ENCODE results near the gene ARF5. TPM values are rescaled to one million over a fixed set of nuclear protein-coding genes. Genes with fewer than 3 reads are reported as not detected.

The ARF5 gene
- total RNA-seq, 1 donor from 2014 or later, result 137 TPM

DNA sequence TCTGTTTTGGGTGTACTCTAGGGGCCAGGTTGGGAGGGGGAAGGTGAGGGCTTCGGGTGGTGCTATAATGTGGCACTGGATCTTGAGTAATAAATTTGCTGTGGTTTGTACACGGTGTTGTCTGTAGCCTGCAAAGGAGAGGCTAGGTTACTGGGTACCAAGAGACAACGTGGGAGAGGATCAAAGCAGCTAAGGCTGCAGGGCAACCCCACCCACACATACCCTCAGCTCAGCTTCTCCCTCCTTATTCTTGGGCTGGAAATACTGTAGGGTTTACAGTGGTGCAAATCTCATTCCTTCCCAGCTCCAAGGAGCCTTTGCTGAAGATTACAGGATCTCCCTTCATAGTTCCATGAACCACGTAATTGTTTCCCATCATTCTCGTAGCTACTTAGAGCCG lies 3.4 kb downstream of the ARF5 start:
- H3K36me3 ChIP-seq, result peaks cover 0 to 22% of the 10 kb centered on the region in 2 donors
- H3K27me3 ChIP-seq, result no peaks in the 10 kb centered on the region
- TF ChIP-seq POLR2AphosphoS5 (IDR thresholded peaks at IDR 0.05; ENCODE audit: insufficient read depth in 1 of 2, low read depth in 1 of 2), result no peak
- TF ChIP-seq, protein P1, sequence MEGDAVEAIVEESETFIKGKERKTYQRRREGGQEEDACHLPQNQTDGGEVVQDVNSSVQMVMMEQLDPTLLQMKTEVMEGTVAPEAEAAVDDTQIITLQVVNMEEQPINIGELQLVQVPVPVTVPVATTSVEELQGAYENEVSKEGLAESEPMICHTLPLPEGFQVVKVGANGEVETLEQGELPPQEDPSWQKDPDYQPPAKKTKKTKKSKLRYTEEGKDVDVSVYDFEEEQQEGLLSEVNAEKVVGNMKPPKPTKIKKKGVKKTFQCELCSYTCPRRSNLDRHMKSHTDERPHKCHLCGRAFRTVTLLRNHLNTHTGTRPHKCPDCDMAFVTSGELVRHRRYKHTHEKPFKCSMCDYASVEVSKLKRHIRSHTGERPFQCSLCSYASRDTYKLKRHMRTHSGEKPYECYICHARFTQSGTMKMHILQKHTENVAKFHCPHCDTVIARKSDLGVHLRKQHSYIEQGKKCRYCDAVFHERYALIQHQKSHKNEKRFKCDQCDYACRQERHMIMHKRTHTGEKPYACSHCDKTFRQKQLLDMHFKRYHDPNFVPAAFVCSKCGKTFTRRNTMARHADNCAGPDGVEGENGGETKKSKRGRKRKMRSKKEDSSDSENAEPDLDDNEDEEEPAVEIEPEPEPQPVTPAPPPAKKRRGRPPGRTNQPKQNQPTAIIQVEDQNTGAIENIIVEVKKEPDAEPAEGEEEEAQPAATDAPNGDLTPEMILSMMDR (IDR thresholded peaks at IDR 0.05), result no peak
- H3K4me1 ChIP-seq, result peaks cover 24% of the 10 kb centered on the region
- H3K4me3 ChIP-seq, result no peak overlapping the region
- no peaks in the 10 kb centered on the region for H3K9me3 ChIP-seq
- no peak for DNase-seq (ENCODE audit: extremely low spot score in 2 of 2)
- no peak overlapping the region for H3K27ac ChIP-seq
- intact Hi-C loops (cut with DNase I), result no loop called here

DNA sequence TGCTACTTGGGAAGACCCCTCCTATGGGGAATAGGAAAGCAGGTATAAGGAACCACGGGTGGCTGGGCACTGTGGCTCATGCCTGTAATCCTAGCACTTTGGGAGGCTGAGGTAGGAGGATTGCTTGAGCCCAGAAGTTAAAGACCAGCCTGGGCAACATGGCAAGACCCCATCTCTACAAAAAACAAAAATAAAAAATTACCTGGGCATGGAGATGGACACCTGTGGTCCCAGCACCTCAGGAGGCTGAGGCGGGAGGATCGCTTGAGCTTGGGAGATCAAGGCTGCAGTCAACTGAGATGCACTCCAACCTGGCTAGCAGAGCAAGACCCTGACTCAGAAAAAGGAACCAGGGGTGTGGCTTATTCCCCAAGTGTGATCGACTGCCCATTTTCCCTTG lies 4.3 kb downstream of the ARF5 start:
- Histone ChIP-seq H3K4me3 (no peak overlapping the region), H3K4me1 (peaks cover 18% of the 10 kb centered on the region), H3K27ac (no peak overlapping the region), H3K27me3 (no peaks in the 10 kb centered on the region), H3K36me3 (peaks cover 0 to 22% of the 10 kb centered on the region in 2 donors), H3K9me3 (no peaks in the 10 kb centered on the region)
- TF ChIP-seq POLR2A (IDR thresholded peaks at IDR 0.05), result no peak
- intact Hi-C loops (cut with DNase I), result no loop called here
- DNase-seq (ENCODE audit: extremely low spot score in 2 of 2), result no peak

DNA sequence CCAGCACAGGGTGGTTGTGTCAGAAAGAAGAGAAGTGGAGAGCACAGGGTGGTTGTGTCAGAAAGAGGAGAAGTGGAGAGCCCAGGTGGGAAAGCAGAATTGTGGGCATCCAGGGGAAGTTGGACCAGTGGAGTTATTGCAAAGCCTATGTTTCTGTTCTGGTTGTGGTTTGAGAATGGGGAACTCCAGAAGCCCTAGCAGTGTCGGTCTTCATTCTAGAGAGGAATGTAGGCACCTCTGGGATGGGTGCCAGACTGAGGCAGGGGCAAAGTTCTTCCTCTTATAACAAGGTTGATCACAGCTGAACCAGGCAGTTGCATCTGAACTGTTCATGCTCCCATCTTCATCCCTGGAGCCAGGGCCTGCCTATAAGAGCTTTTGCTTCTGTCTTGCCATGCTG lies 6.3 kb downstream of the ARF5 start:
- DNase-seq (ENCODE audit: extremely low spot score in 2 of 2), result no peak
- Histone ChIP-seq H3K27me3 (no peaks in the 10 kb centered on the region), H3K9me3 (no peaks in the 10 kb centered on the region), H3K36me3 (peaks cover 0 to 22% of the 10 kb centered on the region in 2 donors), H3K4me3 (no peak overlapping the region), H3K4me1 (peaks cover 5% of the 10 kb centered on the region), H3K27ac (no peak overlapping the region)
- intact Hi-C loops (cut with DNase I), result no loop called here
- TF ChIP-seq POLR2A (IDR thresholded peaks at IDR 0.05) (no peak), POLR2AphosphoS5 (IDR thresholded peaks at IDR 0.05; ENCODE audit: insufficient read depth in 1 of 2, low read depth in 1 of 2) (no peak)
- TF ChIP-seq, protein P1 (IDR thresholded peaks at IDR 0.05), result no peak

DNA sequence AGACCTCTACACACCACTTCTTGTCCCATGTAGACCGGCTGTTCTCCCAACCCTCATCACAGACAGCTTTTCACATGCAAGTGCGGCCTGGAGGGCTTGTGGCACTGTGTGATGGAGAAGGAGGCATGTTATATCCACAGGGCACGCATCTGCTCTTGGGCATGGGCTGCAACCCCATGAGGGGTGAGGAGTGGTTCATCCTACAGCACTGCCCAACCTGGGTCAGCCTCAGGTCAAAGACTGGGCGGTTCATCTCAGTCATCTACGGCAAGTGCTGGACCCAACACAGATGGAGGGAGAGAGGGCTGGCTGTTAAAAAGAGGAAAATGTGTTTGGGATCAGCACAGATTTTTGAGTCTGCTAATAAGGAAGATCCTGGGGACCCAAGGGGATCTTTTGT lies 7.5 kb downstream of the ARF5 start:
- H3K36me3 ChIP-seq, result peaks cover 0 to 11% of the 10 kb centered on the region in 2 donors
- no peak overlapping the region for H3K4me3 ChIP-seq
- no peaks in the 10 kb centered on the region for H3K27me3 ChIP-seq
- H3K27ac ChIP-seq, result no peak overlapping the region
- no peaks in the 10 kb centered on the region for H3K4me1 ChIP-seq
- TF ChIP-seq, protein P1 (IDR thresholded peaks at IDR 0.05), result no peak
- TF ChIP-seq POLR2A (IDR thresholded peaks at IDR 0.05) (no peak), POLR2AphosphoS5 (IDR thresholded peaks at IDR 0.05; ENCODE audit: insufficient read depth in 1 of 2, low read depth in 1 of 2) (no peak)
- intact Hi-C loops (cut with DNase I), result no loop called here
- no peaks in the 10 kb centered on the region for H3K9me3 ChIP-seq
- DNase-seq (ENCODE audit: extremely low spot score in 2 of 2), result no peak

DNA sequence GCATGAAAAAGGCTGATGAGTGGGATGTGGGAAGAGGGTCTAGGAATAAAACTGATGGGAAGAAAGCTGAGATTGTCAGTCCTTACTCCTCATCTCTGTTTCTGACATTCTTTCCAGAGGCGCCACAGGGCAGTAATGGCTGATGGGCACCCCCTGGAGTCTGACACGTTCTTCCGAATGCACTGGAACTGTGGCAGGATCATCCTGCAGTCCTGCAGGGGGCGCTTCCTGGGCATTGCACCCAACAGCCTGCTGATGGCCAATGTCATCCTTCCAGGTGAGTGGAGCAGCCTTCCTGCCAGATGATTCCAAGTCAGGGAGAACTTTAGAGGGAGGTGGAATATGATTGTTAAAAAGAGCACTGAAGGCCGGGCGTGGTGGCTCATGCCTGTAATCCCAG lies 10.1 kb downstream of the ARF5 start:
- intact Hi-C loops (cut with DNase I), result no loop called here

More for the DNA sequence above, 10.1 kb downstream of the ARF5 start:
- no peak overlapping the region for H3K4me3 ChIP-seq
- H3K36me3 ChIP-seq, result no peaks in the 10 kb centered on the region
- no peak overlapping the region for H3K27ac ChIP-seq
- TF ChIP-seq POLR2AphosphoS5 (IDR thresholded peaks at IDR 0.05; ENCODE audit: insufficient read depth in 1 of 2, low read depth in 1 of 2), result no peak
- TF ChIP-seq, protein P1 (IDR thresholded peaks at IDR 0.05), result no peak
- TF ChIP-seq POLR2A (IDR thresholded peaks at IDR 0.05), result no peak
- no peak for DNase-seq (ENCODE audit: extremely low spot score in 2 of 2)
- H3K9me3 ChIP-seq, result no peaks in the 10 kb centered on the region
- no peaks in the 10 kb centered on the region for H3K27me3 ChIP-seq
- no peaks in the 10 kb centered on the region for H3K4me1 ChIP-seq

Data from vagina (tissue), 2 donors.